Activated T-cell treated with anti-CD3 and anti-CD28 coated beads, Interleukin-2, amount 50 U/mL, for 72 hours (primary cell): ENCODE results near the gene DUOXA2. TPM values are rescaled to one million over a fixed set of nuclear protein-coding genes. Genes with fewer than 3 reads are reported as not detected.

ENCODE experiments used
- ATAC-seq, 2 donors: fragments of 150-1000 bp; cut with Tn5 transposase; replicated peaks in 1 of 2; 2 replicates each; pipeline ENCODE4 v1.10.0; 2021; ENCODE audit warnings: moderate library complexity in 2 of 2, mild to moderate bottlenecking in 1 of 2
- DNase-seq, 2 donors: peaks; one replicate each; pipeline ENCODE4 v3.0.0; 2021 to 2022; ENCODE audit warnings: mixed read lengths in 1 of 2
- H3K27ac Mint-ChIP-seq: one replicate; pipeline ENCODE4 v1.8.0; 2022; ENCODE audit warnings: mild to moderate bottlenecking, moderate library complexity, mixed read lengths
- H3K27me3 Mint-ChIP-seq: one replicate; pipeline ENCODE4 v1.8.0; 2022; ENCODE audit warnings: low read depth, mixed read lengths
- H3K36me3 Mint-ChIP-seq, 2 donors: one replicate each; pipeline ENCODE4 v1.8.0; 2022; ENCODE audit warnings: mixed read lengths in 2 of 2, mild to moderate bottlenecking in 1 of 2; ENCODE audit not compliant: insufficient read depth in 2 of 2
- H3K4me1 Mint-ChIP-seq: one replicate; pipeline ENCODE4 v1.8.0; 2022; ENCODE audit warnings: low read depth, mixed read lengths
- H3K4me3 Mint-ChIP-seq, 2 donors: one replicate each; pipeline ENCODE4 v1.8.0; 2022; ENCODE audit warnings: mild to moderate bottlenecking in 2 of 2, mixed read lengths in 2 of 2, moderate library complexity in 2 of 2
- H3K9me3 Mint-ChIP-seq, 2 donors: one replicate each; pipeline ENCODE4 v1.8.0; 2022; ENCODE audit warnings: mixed read lengths in 2 of 2
- total RNA-seq, 2 donors: library from RNA; stranded (reverse); gene quantifications; one replicate each; pipeline ENCODE4 v1.2.3, GENCODE V29; 2022

The DUOXA2 gene
- total RNA-seq, 2 donors from 2014 or later = not detected

DNA sequence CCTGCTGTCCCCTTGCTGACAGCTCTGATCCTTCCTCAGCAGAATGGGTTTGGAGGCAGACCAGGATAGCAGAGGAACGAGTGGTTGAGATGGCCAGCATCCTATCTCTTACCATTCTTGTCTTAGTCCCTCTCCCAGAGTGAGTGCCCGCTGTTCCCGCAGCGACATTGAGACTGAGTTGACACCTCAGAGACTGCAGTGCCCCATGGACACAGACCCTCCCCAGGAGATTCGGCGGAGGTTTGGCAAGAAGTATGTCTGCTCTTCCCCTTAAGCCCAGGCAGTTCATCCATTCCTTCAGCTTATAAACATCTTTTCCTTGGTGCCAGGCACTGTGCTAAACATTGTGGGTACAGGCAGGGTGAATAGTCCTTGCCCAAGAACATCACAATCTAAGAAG lies 36.9 kb downstream of the DUOXA2 start:
- no peak for DNase-seq
- Mint-ChIP-seq H3K4me1 (no peaks in the 10 kb centered on the region), H3K27ac (no peak overlapping the region), H3K9me3 (no peaks in the 10 kb centered on the region), H3K36me3 (peaks cover 0 to 3% of the 10 kb centered on the region in 2 donors), H3K27me3 (no peaks in the 10 kb centered on the region), H3K4me3 (no peak overlapping the region)
- ATAC-seq = no peak

- no peak for ATAC-seq
- Mint-ChIP-seq H3K4me1 (peaks cover 6% of the 10 kb centered on the region), H3K4me3 (no peak overlapping the region), H3K27me3 (no peaks in the 10 kb centered on the region), H3K27ac (no peak overlapping the region), H3K36me3 (peaks cover 0 to 3% of the 10 kb centered on the region in 2 donors), H3K9me3 (no peaks in the 10 kb centered on the region)
- DNase-seq = no peak
These were observed 38.1 kb downstream of the DUOXA2 start for GRCh38 chr15:45151998-45152828.

- H3K27ac Mint-ChIP-seq = no peak overlapping the region
- peaks cover 17% of the 10 kb centered on the region for H3K4me1 Mint-ChIP-seq
- ATAC-seq (no peak), DNase-seq (no peak)
- H3K9me3 Mint-ChIP-seq = no peaks in the 10 kb centered on the region
- H3K36me3 Mint-ChIP-seq = peaks cover 0 to 3% of the 10 kb centered on the region in 2 donors
- no peak overlapping the region for H3K4me3 Mint-ChIP-seq
- H3K27me3 Mint-ChIP-seq = no peaks in the 10 kb centered on the region
These were observed 41.6 kb downstream of the DUOXA2 start for GRCh38 chr15:45155739-45156138.

DNA sequence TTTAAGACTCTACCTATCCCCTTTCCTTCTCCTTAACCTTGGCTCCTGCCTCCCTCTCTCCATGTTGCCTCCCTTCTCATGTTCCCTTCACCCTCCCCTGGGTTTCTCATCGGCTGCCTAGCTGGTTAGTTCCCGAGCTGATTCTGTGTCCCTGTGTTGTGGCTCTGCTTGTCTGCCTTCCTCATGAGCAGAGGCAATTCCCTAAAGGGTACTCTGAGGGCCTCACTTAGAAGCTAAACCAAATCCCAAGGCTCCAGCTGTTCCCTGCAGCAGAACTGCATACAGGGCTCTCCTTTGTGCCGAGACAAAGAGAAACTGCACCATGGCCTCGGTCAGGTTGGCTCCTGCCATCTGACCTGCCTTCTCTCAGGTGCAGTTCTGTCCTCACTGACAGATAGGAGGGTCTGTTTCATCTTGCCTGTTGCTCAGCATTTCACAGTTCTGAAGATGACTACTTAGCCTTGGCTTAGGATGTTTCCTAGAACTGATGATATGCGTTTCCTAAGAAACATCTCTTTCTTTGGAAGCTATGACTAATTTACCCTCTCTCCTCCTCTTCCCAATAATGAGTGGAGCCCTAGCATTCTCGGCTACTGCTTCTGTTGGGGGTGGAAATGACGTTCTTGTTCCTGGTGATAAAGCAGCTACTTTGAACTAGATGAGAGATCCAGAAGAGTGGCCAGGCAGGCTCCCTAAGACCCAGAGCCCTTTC lies 42.8 kb downstream of the DUOXA2 start:
- Mint-ChIP-seq H3K4me1 (peaks cover 17% of the 10 kb centered on the region), H3K9me3 (no peaks in the 10 kb centered on the region), H3K36me3 (peaks cover 0 to 3% of the 10 kb centered on the region in 2 donors), H3K27me3 (no peaks in the 10 kb centered on the region), H3K4me3 (peak overlapping the region in 1 of 2 donors; percentile 2), H3K27ac (peak overlapping the region; percentile 18)
- ATAC-seq = peak; percentile 42 to 70
- no peak for DNase-seq

DNA sequence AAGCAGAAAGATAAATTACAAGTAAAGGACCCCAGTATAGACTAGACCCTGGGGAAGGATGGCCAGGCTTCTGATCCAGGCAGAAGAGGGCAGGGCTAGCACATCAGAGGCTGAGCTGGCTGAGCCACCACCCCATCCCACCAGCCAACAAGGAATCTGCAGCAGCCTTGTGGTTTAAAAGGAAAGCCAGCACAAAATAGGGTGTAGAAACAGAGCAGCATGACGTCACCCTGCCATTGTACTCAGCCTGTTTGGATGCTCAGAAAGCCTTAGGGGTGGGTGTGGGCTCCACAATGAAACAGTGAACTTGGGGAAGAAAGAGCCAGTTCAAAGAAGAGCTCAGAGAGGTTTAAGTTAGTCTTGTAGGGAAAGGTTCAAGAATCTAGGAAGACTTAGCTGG lies 43.8 kb downstream of the DUOXA2 start:
- Mint-ChIP-seq H3K4me3 (no peak overlapping the region), H3K27ac (peak overlapping the region; percentile 1), H3K9me3 (no peaks in the 10 kb centered on the region), H3K27me3 (no peaks in the 10 kb centered on the region), H3K4me1 (peaks cover 20% of the 10 kb centered on the region), H3K36me3 (no peaks in the 10 kb centered on the region)
- DNase-seq = peak in 1 of 2 donors; percentile 25
- ATAC-seq = peak; percentile 15 to 48

GRCh38 chr15:45161666-45162065 lies 47.5 kb downstream of the DUOXA2 start:
- ATAC-seq (no peak), DNase-seq (no peak)
- Mint-ChIP-seq H3K36me3 (no peaks in the 10 kb centered on the region), H3K4me1 (peaks cover 34% of the 10 kb centered on the region), H3K9me3 (no peaks in the 10 kb centered on the region), H3K27me3 (no peaks in the 10 kb centered on the region), H3K27ac (no peak overlapping the region), H3K4me3 (no peak overlapping the region)

- Mint-ChIP-seq H3K4me1 (peaks cover 21% of the 10 kb centered on the region), H3K9me3 (no peaks in the 10 kb centered on the region), H3K27ac (no peak overlapping the region), H3K27me3 (no peaks in the 10 kb centered on the region), H3K36me3 (no peaks in the 10 kb centered on the region), H3K4me3 (no peak overlapping the region)
- DNase-seq (peak; percentile 71 to 73), ATAC-seq (peak; percentile 29 to 36)
These were observed 48.8 kb downstream of the DUOXA2 start for GRCh38 chr15:45162771-45163507.

DNA sequence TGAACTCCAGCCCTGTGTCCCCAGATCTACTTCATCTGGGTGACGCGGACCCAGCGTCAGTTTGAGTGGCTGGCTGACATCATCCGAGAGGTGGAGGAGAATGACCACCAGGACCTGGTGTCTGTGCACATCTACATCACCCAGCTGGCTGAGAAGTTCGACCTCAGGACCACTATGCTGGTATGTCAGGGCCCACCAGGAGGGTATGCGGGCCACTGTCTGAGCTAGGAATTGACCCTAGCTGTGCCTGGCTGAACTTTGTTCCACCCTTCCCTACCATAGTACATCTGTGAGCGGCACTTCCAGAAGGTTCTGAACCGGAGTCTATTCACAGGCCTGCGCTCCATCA lies 49.4 kb downstream of the DUOXA2 start:
- no peaks in the 10 kb centered on the region for H3K9me3 Mint-ChIP-seq
- DNase-seq (no peak), ATAC-seq (no peak)
- no peak overlapping the region for H3K27ac Mint-ChIP-seq
- no peak overlapping the region for H3K4me3 Mint-ChIP-seq
- H3K4me1 Mint-ChIP-seq = peaks cover 17% of the 10 kb centered on the region
- no peaks in the 10 kb centered on the region for H3K36me3 Mint-ChIP-seq
- H3K27me3 Mint-ChIP-seq = no peaks in the 10 kb centered on the region

GRCh38 chr15:45164914-45165313 lies 50.8 kb downstream of the DUOXA2 start:
- no peak for DNase-seq
- no peak for ATAC-seq
- H3K9me3 Mint-ChIP-seq = no peaks in the 10 kb centered on the region
- no peak overlapping the region for H3K27ac Mint-ChIP-seq
- H3K4me1 Mint-ChIP-seq = peaks cover 17% of the 10 kb centered on the region
- peak overlapping the region; percentile 3 to 78 for H3K4me3 Mint-ChIP-seq
- H3K36me3 Mint-ChIP-seq = no peaks in the 10 kb centered on the region
- no peaks in the 10 kb centered on the region for H3K27me3 Mint-ChIP-seq

- H3K27ac Mint-ChIP-seq = peak overlapping the region; percentile 82
These were observed 51.4 kb downstream of the DUOXA2 start for GRCh38 chr15:45165536-45165935.

GRCh38 chr15:45166834-45167630 lies 52.9 kb downstream of the DUOXA2 start:
- ATAC-seq (peak; percentile 94 to 95), DNase-seq (peak; percentile 88 to 90)
- H3K9me3 Mint-ChIP-seq = no peaks in the 10 kb centered on the region
- peaks cover 17% of the 10 kb centered on the region for H3K4me1 Mint-ChIP-seq
- peak overlapping the region; percentile 46 for H3K27ac Mint-ChIP-seq
- H3K36me3 Mint-ChIP-seq = no peaks in the 10 kb centered on the region
- H3K27me3 Mint-ChIP-seq = no peaks in the 10 kb centered on the region
- H3K4me3 Mint-ChIP-seq = peak overlapping the region; percentile 75 to 84

More at GRCh38 chr15:45165536-45165935, 51.4 kb downstream of the DUOXA2 start:
- H3K4me3 Mint-ChIP-seq = peak overlapping the region; percentile 78 to 84
- no peaks in the 10 kb centered on the region for H3K36me3 Mint-ChIP-seq
- no peaks in the 10 kb centered on the region for H3K9me3 Mint-ChIP-seq
- peaks cover 17% of the 10 kb centered on the region for H3K4me1 Mint-ChIP-seq
- no peak for ATAC-seq
- no peaks in the 10 kb centered on the region for H3K27me3 Mint-ChIP-seq
- DNase-seq = no peak

- Mint-ChIP-seq H3K27ac (peak overlapping the region; percentile 46), H3K9me3 (no peaks in the 10 kb centered on the region), H3K27me3 (no peaks in the 10 kb centered on the region), H3K36me3 (no peaks in the 10 kb centered on the region), H3K4me3 (peak overlapping the region; percentile 71 to 75), H3K4me1 (peaks cover 17% of the 10 kb centered on the region)
- ATAC-seq = no peak
- DNase-seq = no peak
These were observed 53.6 kb downstream of the DUOXA2 start for GRCh38 chr15:45167631-45168205.
